GM23338 (cell line): ENCODE results near the gene AHR. TPM values are rescaled to one million over a fixed set of nuclear protein-coding genes. Genes with fewer than 3 reads are reported as not detected.

Experiments used
- ATAC-seq: fragments of 200-7000 bp; cut with Tn5 transposase; 3 replicates; pipeline ENCODE4 v1.9.1; 2020
- DNase-seq: peaks from one replicate; pipeline ENCODE4 v3.0.0-alpha.2; 2015; ENCODE audit warnings: low spot score
- H2AFZ ChIP-seq: fragments of 200-600 bp; sonication (generic); 2 replicates; pipeline ENCODE4 v1.8.0; 2016; ENCODE audit warnings: antibody characterized with exemption, mild to moderate bottlenecking, moderate library complexity
- H3F3A ChIP-seq: fragments of 200-600 bp; sonication (generic); replicated peaks from 2 replicates; pipeline ENCODE4 v1.8.0; 2017; ENCODE audit warnings: antibody characterized with exemption, mixed run types, low read depth
- H3K27ac ChIP-seq: fragments of 200-600 bp; sonication (generic); 2 replicates; pipeline ENCODE4 v1.6.1; 2016; ENCODE audit warnings: low read depth
- H3K27me3 ChIP-seq: fragments of 200-600 bp; sonication (generic); 2 replicates; pipeline ENCODE4 v1.8.0; 2016; ENCODE audit warnings: mild to moderate bottlenecking, mixed run types, moderate library complexity; ENCODE audit not compliant: insufficient read depth
- H3K36me3 ChIP-seq: fragments of 200-600 bp; sonication (generic); 2 replicates; pipeline ENCODE4 v1.8.0; 2016; ENCODE audit warnings: mild to moderate bottlenecking; ENCODE audit not compliant: insufficient read depth
- H3K4me1 ChIP-seq: fragments of 200-600 bp; sonication (generic); 2 replicates; pipeline ENCODE4 v1.8.0; 2016; ENCODE audit warnings: mild to moderate bottlenecking, moderate library complexity; ENCODE audit not compliant: insufficient read depth
- H3K4me2 ChIP-seq: fragments of 200-600 bp; sonication (generic); 2 replicates; pipeline ENCODE4 v1.7.1; 2017; ENCODE audit warnings: mixed run types
- H3K4me3 ChIP-seq: fragments of 200-600 bp; sonication (generic); 2 replicates; pipeline ENCODE4 v1.6.1; 2016; ENCODE audit warnings: mixed run types
- H3K79me2 ChIP-seq: fragments of 200-600 bp; sonication (generic); replicated peaks from 2 replicates; pipeline ENCODE4 v1.8.0; 2017; ENCODE audit warnings: mild to moderate bottlenecking; ENCODE audit not compliant: insufficient read depth
- H3K9me2 ChIP-seq: fragments of 200-600 bp; sonication (generic); 2 replicates; pipeline ENCODE4 v1.8.0; 2017; ENCODE audit not compliant: insufficient read depth
- H4K20me1 ChIP-seq: fragments of 200-600 bp; sonication (generic); replicated peaks from 2 replicates; pipeline ENCODE4 v1.8.0; 2017; ENCODE audit warnings: mild to moderate bottlenecking; ENCODE audit not compliant: insufficient read depth
- H3K27ac Mint-ChIP-seq: 2 replicates; pipeline ENCODE4 v1.8.0; 2020; ENCODE audit warnings: inconsistent platforms, mild to moderate bottlenecking, moderate library complexity, mixed read lengths
- H3K27me3 Mint-ChIP-seq: 3 replicates; pipeline ENCODE4 v1.8.0; 2022; ENCODE audit warnings: low read depth, mild to moderate bottlenecking, moderate library complexity, mixed read lengths, inconsistent platforms; ENCODE audit not compliant: insufficient read depth, poor library complexity
- H3K36me3 Mint-ChIP-seq: 3 replicates; pipeline ENCODE4 v1.8.0; 2021; ENCODE audit warnings: low read depth, mild to moderate bottlenecking, inconsistent platforms, moderate library complexity, mixed read lengths
- H3K4me1 Mint-ChIP-seq: 3 replicates; pipeline ENCODE4 v1.8.0; 2020; ENCODE audit warnings: mild to moderate bottlenecking, inconsistent platforms, mixed read lengths
- H3K4me3 Mint-ChIP-seq: 3 replicates; pipeline ENCODE4 v1.8.0; 2021; ENCODE audit warnings: moderate library complexity, mild to moderate bottlenecking, inconsistent platforms, mixed read lengths
- H3K9me3 Mint-ChIP-seq: 3 replicates; pipeline ENCODE4 v1.8.0; 2020; ENCODE audit warnings: moderate library complexity, mild to moderate bottlenecking, inconsistent platforms, mixed read lengths
- CREB1 ChIP-seq: fragments of 250-450 bp; sonication (Bioruptor Pico); IDR thresholded peaks from 2 replicates; pipeline ENCODE4 v1.5.0; 2020; ENCODE audit warnings: low read depth, mild to moderate bottlenecking, moderate library complexity
- EZH2 ChIP-seq: fragments of 200-600 bp; sonication (generic); IDR thresholded peaks from one replicate; pipeline ENCODE4 v1.8.0; 2017; ENCODE audit warnings: antibody characterized with exemption, mild to moderate bottlenecking, low read depth; ENCODE audit not compliant: unreplicated experiment
- EZH2phosphoT487 ChIP-seq: fragments of 200-600 bp; sonication (generic); IDR thresholded peaks from one replicate; pipeline ENCODE4 v1.8.1; 2018; ENCODE audit warnings: antibody characterized with exemption; ENCODE audit not compliant: unreplicated experiment
- JUNB ChIP-seq: IDR thresholded peaks from one replicate; pipeline ENCODE4 v1.6.1; 2016; ENCODE audit warnings: antibody characterized with exemption; ENCODE audit not compliant: unreplicated experiment
- NANOG ChIP-seq: IDR thresholded peaks from 2 replicates; pipeline ENCODE4 v1.6.1; 2016; ENCODE audit warnings: antibody characterized with exemption, borderline replicate concordance
- POLR2AphosphoS5 ChIP-seq: IDR thresholded peaks from 2 replicates; pipeline ENCODE4 v1.6.1; 2016; ENCODE audit warnings: antibody characterized with exemption, low read depth
- STAT1 ChIP-seq: IDR thresholded peaks from one replicate; pipeline ENCODE4 v1.6.1; 2016; ENCODE audit warnings: antibody characterized with exemption; ENCODE audit not compliant: unreplicated experiment
- ZNF114 ChIP-seq: fragments of 250-450 bp; sonication (Bioruptor Pico); IDR thresholded peaks from 2 replicates; pipeline ENCODE4 v1.5.0; 2020; ENCODE audit warnings: mild to moderate bottlenecking, moderate library complexity
- ZNF331 ChIP-seq: fragments of 250-450 bp; sonication (Bioruptor Pico); IDR thresholded peaks from 2 replicates; pipeline ENCODE4 v1.5.0; 2020; ENCODE audit warnings: low read depth, mild to moderate bottlenecking, moderate library complexity
- polyA plus RNA-seq: library from polyadenylated mRNA; unstranded; fragments of >200 nt; fragmentation: Nextera tagmentation; extraction: Ambion mirVana; gene quantifications from 2 replicates; pipeline ENCODE4 v1.2.1, GENCODE V29; 2016
- total RNA-seq: library from RNA; depleted of rRNA; stranded (reverse); fragments of >200 nt; shearing (Covaris generic); gene quantifications from 2 replicates; pipeline ENCODE4 v1.2.3, GENCODE V29; 2014
- TF ChIP-seq, protein P1 (sequence below): IDR thresholded peaks from one replicate; pipeline ENCODE4 v1.6.1; 2018; ENCODE audit warnings: antibody characterized with exemption; ENCODE audit not compliant: unreplicated experiment
- TF ChIP-seq, protein P2 (sequence below), 2 experiments: fragments of 200-600 bp in 1 of 2; sonication (generic) in 1 of 2; conservative IDR thresholded peaks; 2 replicates each; pipeline versions ENCODE4 v1.5.1 to v1.6.1; 2016 to 2017; ENCODE audit warnings: antibody characterized with exemption in 2 of 2, low read depth in 2 of 2, mild to moderate bottlenecking in 2 of 2, moderate library complexity in 1 of 2
- TF ChIP-seq, protein P3 (sequence below): fragments of 250-450 bp; sonication (Bioruptor Pico); IDR thresholded peaks from 2 replicates; pipeline ENCODE4 v1.5.0; 2020; ENCODE audit warnings: mild to moderate bottlenecking, moderate library complexity
- TF ChIP-seq, protein P4 (sequence below): IDR thresholded peaks from 2 replicates; pipeline ENCODE4 v1.6.1; 2016; ENCODE audit warnings: antibody characterized with exemption

Gene AHR
- total and polyA plus RNA-seq, 2 experiments from 2014 or later = 3.4 to 14.9 TPM

DNA sequence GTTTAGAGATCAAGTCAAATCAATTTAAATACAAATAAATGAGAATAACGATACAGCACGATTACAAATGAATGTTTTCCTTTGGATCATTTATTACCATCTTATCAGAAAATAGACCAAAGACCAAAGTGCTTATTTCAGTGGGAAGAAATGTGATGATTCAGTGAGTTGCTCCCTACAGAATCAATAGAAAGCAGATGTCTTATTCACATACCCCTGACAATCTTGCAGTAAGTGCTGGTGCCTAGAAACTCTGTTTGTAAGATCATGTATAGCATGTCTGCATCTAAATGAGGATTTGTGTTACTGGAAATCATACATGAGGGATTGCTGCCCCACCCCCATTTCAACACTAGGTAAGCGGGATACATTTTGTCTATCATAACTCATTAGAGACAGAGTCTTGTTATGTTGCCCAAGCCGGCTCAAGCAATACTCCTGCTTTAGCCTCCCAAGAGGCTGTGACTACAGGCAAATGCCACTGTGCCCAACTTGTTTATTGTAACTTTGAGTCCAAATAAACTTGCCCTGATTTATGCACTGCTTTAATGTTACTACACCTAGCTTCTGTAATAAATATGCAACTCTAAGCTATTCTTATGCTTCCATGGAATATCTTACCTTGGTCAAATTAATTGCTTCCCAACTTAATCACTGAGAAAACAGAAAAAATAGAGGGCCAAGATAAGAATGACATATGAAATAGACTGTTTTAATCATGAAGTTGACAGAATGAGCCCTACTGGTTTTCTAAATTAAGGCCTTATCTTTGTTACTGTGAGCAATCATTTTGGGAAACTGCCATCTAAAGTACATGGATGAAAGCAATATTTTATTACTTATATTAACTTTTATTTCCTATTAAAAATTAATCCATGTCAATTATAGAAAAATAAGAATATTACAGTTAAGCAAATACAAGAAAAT, 82.5 kb downstream of the AHR start:
- Histone ChIP-seq H2AFZ (no peak overlapping the region), H3K27me3 (no peaks in the 10 kb centered on the region), H3K79me2 (no peaks in the 10 kb centered on the region), H3K4me1 (peaks cover 12% of the 10 kb centered on the region), H4K20me1 (no peaks in the 10 kb centered on the region), H3F3A (no peaks in the 10 kb centered on the region), H3K36me3 (no peaks in the 10 kb centered on the region), H3K9me2 (no peaks in the 10 kb centered on the region), H3K4me3 (no peak overlapping the region), H3K27ac (no peak overlapping the region), H3K4me2 (no peak overlapping the region)
- Mint-ChIP-seq H3K4me1 (peaks cover 14% of the 10 kb centered on the region; the same call in 2 of the 3 replicates), H3K27ac (no peak overlapping the region), H3K27me3 (no peaks in the 10 kb centered on the region), H3K9me3 (no peaks in the 10 kb centered on the region), H3K4me3 (no peak overlapping the region), H3K36me3 (no peaks in the 10 kb centered on the region)
- ATAC-seq = no peak
- no peak for DNase-seq
- TF ChIP-seq, protein P1, sequence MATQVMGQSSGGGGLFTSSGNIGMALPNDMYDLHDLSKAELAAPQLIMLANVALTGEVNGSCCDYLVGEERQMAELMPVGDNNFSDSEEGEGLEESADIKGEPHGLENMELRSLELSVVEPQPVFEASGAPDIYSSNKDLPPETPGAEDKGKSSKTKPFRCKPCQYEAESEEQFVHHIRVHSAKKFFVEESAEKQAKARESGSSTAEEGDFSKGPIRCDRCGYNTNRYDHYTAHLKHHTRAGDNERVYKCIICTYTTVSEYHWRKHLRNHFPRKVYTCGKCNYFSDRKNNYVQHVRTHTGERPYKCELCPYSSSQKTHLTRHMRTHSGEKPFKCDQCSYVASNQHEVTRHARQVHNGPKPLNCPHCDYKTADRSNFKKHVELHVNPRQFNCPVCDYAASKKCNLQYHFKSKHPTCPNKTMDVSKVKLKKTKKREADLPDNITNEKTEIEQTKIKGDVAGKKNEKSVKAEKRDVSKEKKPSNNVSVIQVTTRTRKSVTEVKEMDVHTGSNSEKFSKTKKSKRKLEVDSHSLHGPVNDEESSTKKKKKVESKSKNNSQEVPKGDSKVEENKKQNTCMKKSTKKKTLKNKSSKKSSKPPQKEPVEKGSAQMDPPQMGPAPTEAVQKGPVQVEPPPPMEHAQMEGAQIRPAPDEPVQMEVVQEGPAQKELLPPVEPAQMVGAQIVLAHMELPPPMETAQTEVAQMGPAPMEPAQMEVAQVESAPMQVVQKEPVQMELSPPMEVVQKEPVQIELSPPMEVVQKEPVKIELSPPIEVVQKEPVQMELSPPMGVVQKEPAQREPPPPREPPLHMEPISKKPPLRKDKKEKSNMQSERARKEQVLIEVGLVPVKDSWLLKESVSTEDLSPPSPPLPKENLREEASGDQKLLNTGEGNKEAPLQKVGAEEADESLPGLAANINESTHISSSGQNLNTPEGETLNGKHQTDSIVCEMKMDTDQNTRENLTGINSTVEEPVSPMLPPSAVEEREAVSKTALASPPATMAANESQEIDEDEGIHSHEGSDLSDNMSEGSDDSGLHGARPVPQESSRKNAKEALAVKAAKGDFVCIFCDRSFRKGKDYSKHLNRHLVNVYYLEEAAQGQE = no peak
- TF ChIP-seq CREB1 (CRISPR knock-in tag) (no peak), JUNB (no peak), ZNF114 (CRISPR knock-in tag) (no peak), POLR2AphosphoS5 (no peak), EZH2 (no peak), ZNF331 (no peak), STAT1 (no peak), EZH2phosphoT487 (no peak), NANOG (no peak)
- TF ChIP-seq, protein P2, sequence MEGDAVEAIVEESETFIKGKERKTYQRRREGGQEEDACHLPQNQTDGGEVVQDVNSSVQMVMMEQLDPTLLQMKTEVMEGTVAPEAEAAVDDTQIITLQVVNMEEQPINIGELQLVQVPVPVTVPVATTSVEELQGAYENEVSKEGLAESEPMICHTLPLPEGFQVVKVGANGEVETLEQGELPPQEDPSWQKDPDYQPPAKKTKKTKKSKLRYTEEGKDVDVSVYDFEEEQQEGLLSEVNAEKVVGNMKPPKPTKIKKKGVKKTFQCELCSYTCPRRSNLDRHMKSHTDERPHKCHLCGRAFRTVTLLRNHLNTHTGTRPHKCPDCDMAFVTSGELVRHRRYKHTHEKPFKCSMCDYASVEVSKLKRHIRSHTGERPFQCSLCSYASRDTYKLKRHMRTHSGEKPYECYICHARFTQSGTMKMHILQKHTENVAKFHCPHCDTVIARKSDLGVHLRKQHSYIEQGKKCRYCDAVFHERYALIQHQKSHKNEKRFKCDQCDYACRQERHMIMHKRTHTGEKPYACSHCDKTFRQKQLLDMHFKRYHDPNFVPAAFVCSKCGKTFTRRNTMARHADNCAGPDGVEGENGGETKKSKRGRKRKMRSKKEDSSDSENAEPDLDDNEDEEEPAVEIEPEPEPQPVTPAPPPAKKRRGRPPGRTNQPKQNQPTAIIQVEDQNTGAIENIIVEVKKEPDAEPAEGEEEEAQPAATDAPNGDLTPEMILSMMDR (conservative IDR thresholded peaks at IDR 0.05; ENCODE audit: low read depth in 2 of 2) = no peak
- TF ChIP-seq, protein P3, sequence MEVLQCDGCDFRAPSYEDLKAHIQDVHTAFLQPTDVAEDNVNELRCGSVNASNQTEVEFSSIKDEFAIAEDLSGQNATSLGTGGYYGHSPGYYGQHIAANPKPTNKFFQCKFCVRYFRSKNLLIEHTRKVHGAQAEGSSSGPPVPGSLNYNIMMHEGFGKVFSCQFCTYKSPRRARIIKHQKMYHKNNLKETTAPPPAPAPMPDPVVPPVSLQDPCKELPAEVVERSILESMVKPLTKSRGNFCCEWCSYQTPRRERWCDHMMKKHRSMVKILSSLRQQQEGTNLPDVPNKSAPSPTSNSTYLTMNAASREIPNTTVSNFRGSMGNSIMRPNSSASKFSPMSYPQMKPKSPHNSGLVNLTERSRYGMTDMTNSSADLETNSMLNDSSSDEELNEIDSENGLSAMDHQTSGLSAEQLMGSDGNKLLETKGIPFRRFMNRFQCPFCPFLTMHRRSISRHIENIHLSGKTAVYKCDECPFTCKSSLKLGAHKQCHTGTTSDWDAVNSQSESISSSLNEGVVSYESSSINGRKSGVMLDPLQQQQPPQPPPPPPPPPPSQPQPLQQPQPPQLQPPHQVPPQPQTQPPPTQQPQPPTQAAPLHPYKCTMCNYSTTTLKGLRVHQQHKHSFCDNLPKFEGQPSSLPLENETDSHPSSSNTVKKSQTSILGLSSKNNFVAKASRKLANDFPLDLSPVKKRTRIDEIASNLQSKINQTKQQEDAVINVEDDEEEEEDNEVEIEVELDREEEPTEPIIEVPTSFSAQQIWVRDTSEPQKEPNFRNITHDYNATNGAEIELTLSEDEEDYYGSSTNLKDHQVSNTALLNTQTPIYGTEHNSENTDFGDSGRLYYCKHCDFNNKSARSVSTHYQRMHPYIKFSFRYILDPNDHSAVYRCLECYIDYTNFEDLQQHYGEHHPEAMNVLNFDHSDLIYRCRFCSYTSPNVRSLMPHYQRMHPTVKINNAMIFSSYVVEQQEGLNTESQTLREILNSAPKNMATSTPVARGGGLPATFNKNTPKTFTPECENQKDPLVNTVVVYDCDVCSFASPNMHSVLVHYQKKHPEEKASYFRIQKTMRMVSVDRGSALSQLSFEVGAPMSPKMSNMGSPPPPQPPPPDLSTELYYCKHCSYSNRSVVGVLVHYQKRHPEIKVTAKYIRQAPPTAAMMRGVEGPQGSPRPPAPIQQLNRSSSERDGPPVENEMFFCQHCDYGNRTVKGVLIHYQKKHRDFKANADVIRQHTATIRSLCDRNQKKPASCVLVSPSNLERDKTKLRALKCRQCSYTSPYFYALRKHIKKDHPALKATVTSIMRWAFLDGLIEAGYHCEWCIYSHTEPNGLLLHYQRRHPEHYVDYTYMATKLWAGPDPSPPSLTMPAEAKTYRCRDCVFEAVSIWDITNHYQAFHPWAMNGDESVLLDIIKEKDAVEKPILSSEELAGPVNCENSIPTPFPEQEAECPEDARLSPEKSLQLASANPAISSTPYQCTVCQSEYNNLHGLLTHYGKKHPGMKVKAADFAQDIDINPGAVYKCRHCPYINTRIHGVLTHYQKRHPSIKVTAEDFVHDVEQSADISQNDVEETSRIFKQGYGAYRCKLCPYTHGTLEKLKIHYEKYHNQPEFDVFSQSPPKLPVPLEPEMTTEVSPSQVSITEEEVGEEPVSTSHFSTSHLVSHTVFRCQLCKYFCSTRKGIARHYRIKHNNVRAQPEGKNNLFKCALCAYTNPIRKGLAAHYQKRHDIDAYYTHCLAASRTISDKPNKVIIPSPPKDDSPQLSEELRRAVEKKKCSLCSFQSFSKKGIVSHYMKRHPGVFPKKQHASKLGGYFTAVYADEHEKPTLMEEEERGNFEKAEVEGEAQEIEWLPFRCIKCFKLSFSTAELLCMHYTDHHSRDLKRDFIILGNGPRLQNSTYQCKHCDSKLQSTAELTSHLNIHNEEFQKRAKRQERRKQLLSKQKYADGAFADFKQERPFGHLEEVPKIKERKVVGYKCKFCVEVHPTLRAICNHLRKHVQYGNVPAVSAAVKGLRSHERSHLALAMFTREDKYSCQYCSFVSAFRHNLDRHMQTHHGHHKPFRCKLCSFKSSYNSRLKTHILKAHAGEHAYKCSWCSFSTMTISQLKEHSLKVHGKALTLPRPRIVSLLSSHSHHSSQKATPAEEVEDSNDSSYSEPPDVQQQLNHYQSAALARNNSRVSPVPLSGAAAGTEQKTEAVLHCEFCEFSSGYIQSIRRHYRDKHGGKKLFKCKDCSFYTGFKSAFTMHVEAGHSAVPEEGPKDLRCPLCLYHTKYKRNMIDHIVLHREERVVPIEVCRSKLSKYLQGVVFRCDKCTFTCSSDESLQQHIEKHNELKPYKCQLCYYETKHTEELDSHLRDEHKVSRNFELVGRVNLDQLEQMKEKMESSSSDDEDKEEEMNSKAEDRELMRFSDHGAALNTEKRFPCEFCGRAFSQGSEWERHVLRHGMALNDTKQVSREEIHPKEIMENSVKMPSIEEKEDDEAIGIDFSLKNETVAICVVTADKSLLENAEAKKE (CRISPR knock-in tag) = no peak
- TF ChIP-seq, protein P4, sequence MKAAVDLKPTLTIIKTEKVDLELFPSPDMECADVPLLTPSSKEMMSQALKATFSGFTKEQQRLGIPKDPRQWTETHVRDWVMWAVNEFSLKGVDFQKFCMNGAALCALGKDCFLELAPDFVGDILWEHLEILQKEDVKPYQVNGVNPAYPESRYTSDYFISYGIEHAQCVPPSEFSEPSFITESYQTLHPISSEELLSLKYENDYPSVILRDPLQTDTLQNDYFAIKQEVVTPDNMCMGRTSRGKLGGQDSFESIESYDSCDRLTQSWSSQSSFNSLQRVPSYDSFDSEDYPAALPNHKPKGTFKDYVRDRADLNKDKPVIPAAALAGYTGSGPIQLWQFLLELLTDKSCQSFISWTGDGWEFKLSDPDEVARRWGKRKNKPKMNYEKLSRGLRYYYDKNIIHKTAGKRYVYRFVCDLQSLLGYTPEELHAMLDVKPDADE = no peak
